B cell (primary cell): ENCODE results near the gene DENND1A. TPM values are rescaled to one million over a fixed set of nuclear protein-coding genes. Genes with fewer than 3 reads are reported as not detected.

ENCODE experiments used
- ATAC-seq: fragments of 200-7000 bp; cut with Tn5 transposase; one replicate; pipeline ENCODE4 v1.10.0; 2021; ENCODE audit warnings: low read depth, mild to moderate bottlenecking, moderate number of reproducible peaks, moderate library complexity
- CTCF ChIA-PET: fragments of 350-600 bp; sonication (Branson Sonifier 250); formaldehyde crosslinking; loops from one replicate; lab custom pipeline; 2021; ENCODE audit warnings: antibody characterized with exemption, inconsistent platforms; lab: Charles Lee
- POLR2A ChIA-PET: fragments of 350-600 bp; sonication (Branson Sonifier 250); formaldehyde crosslinking; loops from one replicate; lab custom pipeline; 2021; ENCODE audit warnings: antibody characterized with exemption; lab: Charles Lee
- DNase-seq: peaks from one replicate; pipeline ENCODE4 v3.0.0; 2013
- H2AFZ ChIP-seq: 2 replicates; pipeline ENCODE4 v1.6.1; 2012; ENCODE audit warnings: mild to moderate bottlenecking, low read depth, low read length; ENCODE audit not compliant: insufficient read depth, poor library complexity, severe bottlenecking
- H3K27ac ChIP-seq, 2 donors: 1 replicate in 1 of 2; 2 replicates in 1 of 2; pipeline ENCODE4 v1.5.1; 2012 to 2013; ENCODE audit warnings: low read length in 2 of 2, mild to moderate bottlenecking in 2 of 2, moderate library complexity in 1 of 2
- H3K27me3 ChIP-seq, 4 experiments: fragments of 200-600 bp in 1 of 4; sonication (generic) in 1 of 4; replicated peaks in 1 of 4; 1 replicate in 2 of 4; 2 replicates in 2 of 4; pipeline versions ENCODE4 v1.6.1 to v1.7.0; 2013 to 2016; ENCODE audit warnings: low read length in 3 of 4, mild to moderate bottlenecking in 2 of 4, mixed read lengths in 1 of 4, moderate library complexity in 1 of 4; ENCODE audit not compliant: insufficient read depth in 4 of 4, control insufficient read depth in 3 of 4; ENCODE audit errors: control extremely low read depth in 1 of 4
- H3K36me3 ChIP-seq, 2 experiments: replicated peaks in 1 of 2; 1 replicate in 1 of 2; 2 replicates in 1 of 2; pipeline versions ENCODE4 v1.6.1 to v1.7.1; 2013; ENCODE audit warnings: low read length in 1 of 2; ENCODE audit not compliant: insufficient read depth in 2 of 2, control insufficient read depth in 1 of 2; ENCODE audit errors: control extremely low read depth in 1 of 2, extremely low read depth in 1 of 2
- H3K4me1 ChIP-seq, 2 donors: fragments of 200-600 bp in 1 of 2; sonication (generic) in 1 of 2; 1 replicate in 1 of 2; 2 replicates in 1 of 2; pipeline versions ENCODE4 v1.5.1 to v1.6.1; 2013 to 2017; ENCODE audit warnings: low read length in 2 of 2; ENCODE audit not compliant: control insufficient read depth in 2 of 2, insufficient read depth in 2 of 2
- H3K4me2 ChIP-seq: replicated peaks from 2 replicates; pipeline ENCODE3; 2012; ENCODE audit warnings: mild to moderate bottlenecking, low read depth, low read length; ENCODE audit not compliant: poor library complexity, severe bottlenecking
- H3K4me3 ChIP-seq, 5 experiments: fragments of 200-600 bp in 1 of 5; sonication (generic) in 1 of 5; 1 replicate in 3 of 5; 2 replicates in 2 of 5; pipeline versions ENCODE4 v1.5.1 to v1.7.0; 2011 to 2016; ENCODE audit warnings: low read length in 4 of 5, mild to moderate bottlenecking in 4 of 5, low read depth in 2 of 5, control low read depth in 1 of 5, moderate library complexity in 1 of 5; ENCODE audit not compliant: insufficient read depth in 1 of 5; ENCODE audit errors: control extremely low read depth in 1 of 5, extremely low read depth in 1 of 5
- H3K79me2 ChIP-seq: fragments of 200-600 bp; sonication (generic); one replicate; pipeline ENCODE4 v1.6.0; 2016; ENCODE audit warnings: low read length; ENCODE audit not compliant: control insufficient read depth, insufficient read depth
- H3K9ac ChIP-seq: fragments of 200-600 bp; sonication (generic); 2 replicates; pipeline ENCODE4 v1.6.1; 2017; ENCODE audit warnings: mild to moderate bottlenecking, low read length, moderate library complexity
- H3K9me3 ChIP-seq, 3 donors: one replicate each; pipeline versions ENCODE4 v1.6.1 to v1.7.1; 2013; ENCODE audit warnings: low read length in 2 of 3; ENCODE audit not compliant: control insufficient read depth in 2 of 3, insufficient read depth in 1 of 3; ENCODE audit errors: control extremely low read depth in 1 of 3
- H4K20me1 ChIP-seq: 2 replicates; pipeline ENCODE4 v1.6.0; 2012; ENCODE audit warnings: mild to moderate bottlenecking, low read length; ENCODE audit not compliant: insufficient read depth, control insufficient read depth, poor library complexity, severe bottlenecking
- H3K27ac Mint-ChIP-seq: one replicate; pipeline ENCODE4 v1.8.0; 2021; ENCODE audit warnings: mixed read lengths
- H3K27me3 Mint-ChIP-seq: one replicate; pipeline ENCODE4 v1.8.0; 2021; ENCODE audit warnings: mixed read lengths
- H3K4me1 Mint-ChIP-seq: one replicate; pipeline ENCODE4 v1.8.0; 2021; ENCODE audit warnings: mixed read lengths
- H3K4me3 Mint-ChIP-seq: one replicate; pipeline ENCODE4 v1.8.0; 2021; ENCODE audit warnings: mixed read lengths
- H3K9me3 Mint-ChIP-seq: one replicate; pipeline ENCODE4 v1.8.0; 2022; ENCODE audit warnings: mixed read lengths; ENCODE audit not compliant: insufficient read depth
- EZH2 ChIP-seq: IDR thresholded peaks from 2 replicates; pipeline ENCODE4 v1.6.1; 2012; ENCODE audit warnings: borderline replicate concordance, low read depth, mild to moderate bottlenecking, moderate library complexity, low read length; ENCODE audit not compliant: insufficient read depth, poor library complexity, severe bottlenecking
- WGBS: methylation state at CpG from one replicate; pipeline ENCODE4 v1.1.5; 2013; ENCODE audit warnings: missing lambda C conversion rate; ENCODE audit not compliant: insufficient coverage; 5-methylcytosine and 5-hydroxymethylcytosine counted together
- intact Hi-C: fragments of 100-400 bp; cut with micrococcal nuclease; formaldehyde crosslinking; loops from one replicate; pipeline ENCODE4 v1.10.0; 2022
- polyA plus RNA-seq: library from polyadenylated mRNA; depleted of rRNA; stranded (reverse); fragments of >200 nt; gene quantifications from 2 replicates; pipeline ENCODE4 v1.2.3, GENCODE V29; 2012
- total RNA-seq, 2 donors: library from RNA; stranded (reverse); fragments of 120-200 nt in 1 of 2; gene quantifications; 1 replicate in 1 of 2; 2 replicates in 1 of 2; pipeline versions ENCODE4 v1.2.3 to v1.2.4, GENCODE V29; 2013 to 2022
- TF ChIP-seq, protein P1 (sequence below): fragments of 200-600 bp; IDR thresholded peaks from one replicate; pipeline ENCODE4 v1.8.0; 2022; ENCODE audit warnings: antibody characterized with exemption, mild to moderate bottlenecking

Gene DENND1A
- total and polyA plus RNA-seq, 2 donors (not counting 1 experiment from before 2014, with no cell fraction given) = 10.8 to 26.0 TPM

DNA sequence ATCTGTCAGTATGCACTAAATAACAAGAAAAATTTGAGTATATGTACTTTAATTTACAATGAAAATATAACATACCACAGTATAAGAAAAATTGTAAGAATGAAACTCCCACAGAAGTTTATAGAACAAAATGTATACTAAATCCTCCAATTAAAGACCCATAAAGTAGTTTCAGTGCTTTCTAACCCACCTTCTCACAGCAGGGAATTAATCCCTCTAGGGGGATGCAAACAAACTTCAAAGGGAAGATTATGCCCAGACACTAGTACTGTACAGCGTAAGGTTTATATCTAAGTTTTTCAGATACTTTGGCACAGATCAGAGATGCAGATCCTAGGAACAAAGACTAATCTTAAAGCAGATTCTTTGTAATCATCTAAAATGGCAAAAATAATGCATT is 57.2 kb downstream of the DENND1A start:
- H3K79me2 ChIP-seq = no peaks in the 10 kb centered on the region
- no peaks in the 10 kb centered on the region for H4K20me1 ChIP-seq
- no peak for ATAC-seq
- no peak overlapping the region for H3K27ac ChIP-seq
- no peaks in the 10 kb centered on the region for H3K9me3 Mint-ChIP-seq
- H3K4me1 Mint-ChIP-seq = peaks cover 12% of the 10 kb centered on the region
- no peak overlapping the region for H3K4me3 ChIP-seq
- H3K36me3 ChIP-seq = peaks cover 0 to 15% of the 10 kb centered on the region in 2 experiments
- intact Hi-C loops = no loop called here
- POLR2A ChIA-PET = no interaction called here
- WGBS = no CpG with 5 or more reads among the region's 1 CpG
- H2AFZ ChIP-seq = no peak overlapping the region
- no peaks in the 10 kb centered on the region for H3K27me3 ChIP-seq
- no peak overlapping the region for H3K4me2 ChIP-seq
- peaks cover 0 to 2% (median 0%) of the 10 kb centered on the region in 3 donors for H3K9me3 ChIP-seq
- no peak overlapping the region for H3K4me3 Mint-ChIP-seq
- no peaks in the 10 kb centered on the region for H3K27me3 Mint-ChIP-seq
- H3K9ac ChIP-seq = no peak overlapping the region
- CTCF ChIA-PET = no interaction called here
- no peak for DNase-seq
- TF ChIP-seq EZH2 = no peak
- TF ChIP-seq, protein P1, sequence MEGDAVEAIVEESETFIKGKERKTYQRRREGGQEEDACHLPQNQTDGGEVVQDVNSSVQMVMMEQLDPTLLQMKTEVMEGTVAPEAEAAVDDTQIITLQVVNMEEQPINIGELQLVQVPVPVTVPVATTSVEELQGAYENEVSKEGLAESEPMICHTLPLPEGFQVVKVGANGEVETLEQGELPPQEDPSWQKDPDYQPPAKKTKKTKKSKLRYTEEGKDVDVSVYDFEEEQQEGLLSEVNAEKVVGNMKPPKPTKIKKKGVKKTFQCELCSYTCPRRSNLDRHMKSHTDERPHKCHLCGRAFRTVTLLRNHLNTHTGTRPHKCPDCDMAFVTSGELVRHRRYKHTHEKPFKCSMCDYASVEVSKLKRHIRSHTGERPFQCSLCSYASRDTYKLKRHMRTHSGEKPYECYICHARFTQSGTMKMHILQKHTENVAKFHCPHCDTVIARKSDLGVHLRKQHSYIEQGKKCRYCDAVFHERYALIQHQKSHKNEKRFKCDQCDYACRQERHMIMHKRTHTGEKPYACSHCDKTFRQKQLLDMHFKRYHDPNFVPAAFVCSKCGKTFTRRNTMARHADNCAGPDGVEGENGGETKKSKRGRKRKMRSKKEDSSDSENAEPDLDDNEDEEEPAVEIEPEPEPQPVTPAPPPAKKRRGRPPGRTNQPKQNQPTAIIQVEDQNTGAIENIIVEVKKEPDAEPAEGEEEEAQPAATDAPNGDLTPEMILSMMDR = no peak
- peaks cover 3 to 4% of the 10 kb centered on the region in 2 donors for H3K4me1 ChIP-seq
- H3K27ac Mint-ChIP-seq = no peak overlapping the region

DNA sequence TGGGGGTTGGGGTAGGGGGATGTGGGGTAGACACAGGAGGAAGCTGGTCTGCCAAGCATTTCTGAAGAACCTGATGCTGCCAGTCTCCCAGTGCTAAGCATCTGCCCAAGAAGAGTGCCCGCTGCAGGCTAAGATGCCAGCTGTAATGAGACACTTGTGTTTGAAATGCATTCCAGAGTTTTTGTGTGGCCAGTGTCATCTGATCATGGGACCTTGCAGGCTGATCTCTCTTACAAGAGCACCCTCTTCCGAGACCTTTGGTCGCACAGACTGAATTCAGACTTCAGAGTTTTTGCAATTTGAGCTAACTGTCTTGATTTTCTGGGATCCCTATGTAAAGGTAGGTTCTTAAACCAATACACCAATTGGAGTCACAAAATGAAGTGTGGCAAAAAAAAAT is 58.1 kb downstream of the DENND1A start:
- H3K79me2 ChIP-seq = no peaks in the 10 kb centered on the region
- no peak overlapping the region for H3K9ac ChIP-seq
- 100% methylated on average over 1 of the region's 3 CpGs for WGBS
- H4K20me1 ChIP-seq = no peaks in the 10 kb centered on the region
- no peak for DNase-seq
- peaks cover 12 to 13% of the 10 kb centered on the region in 2 donors for H3K4me1 ChIP-seq
- POLR2A ChIA-PET = no interaction called here
- Mint-ChIP-seq H3K27ac (no peak overlapping the region), H3K4me3 (no peak overlapping the region), H3K9me3 (no peaks in the 10 kb centered on the region), H3K27me3 (no peaks in the 10 kb centered on the region), H3K4me1 (peaks cover 20% of the 10 kb centered on the region)
- ATAC-seq = no peak
- H3K4me2 ChIP-seq = no peak overlapping the region
- intact Hi-C loops = no loop called here
- H2AFZ ChIP-seq = no peak overlapping the region
- no peak overlapping the region for H3K4me3 ChIP-seq
- H3K27ac ChIP-seq = no peak overlapping the region
- CTCF ChIA-PET = no interaction called here
- no peak for TF ChIP-seq EZH2
- TF ChIP-seq, protein P1 = no peak
- H3K9me3 ChIP-seq = peaks cover 0 to under 1% (median 0%) of the 10 kb centered on the region in 3 donors
- no peaks in the 10 kb centered on the region for H3K27me3 ChIP-seq
- peaks cover 0 to 11% of the 10 kb centered on the region in 2 experiments for H3K36me3 ChIP-seq
